Psoas muscle (tissue), 8 donors: Measurements from ENCODE around the gene DAND5. TPM values are rescaled to one million over a fixed set of nuclear protein-coding genes. Genes with fewer than 3 reads are reported as not detected.
"Not testable (repeated sequence)": the region's sequence is repeated elsewhere in the genome, so short reads cannot be mapped to it uniquely, and the experiment has no call there.

Experiments used
- ATAC-seq, 4 donors: fragments of 200-7000 bp; cut with Tn5 transposase; one replicate each; pipeline ENCODE4 v1.9.1; 2020; ENCODE audit warnings: moderate library complexity in 3 of 4, mild to moderate bottlenecking in 2 of 4
- DNase-seq, 2 donors: peaks; one replicate each; pipeline ENCODE4 v3.0.0-alpha.2; 2020
- H3K27ac ChIP-seq: fragments of 200-600 bp; one replicate; pipeline ENCODE4 v1.8.0; 2022
- H3K27me3 ChIP-seq, 3 donors: fragments of 200-600 bp in 1 of 3; one replicate each; pipeline versions ENCODE4 v1.6.1 to v1.8.0; 2013 to 2022; ENCODE audit warnings: low read length in 2 of 3, mild to moderate bottlenecking in 2 of 3, moderate library complexity in 1 of 3; ENCODE audit not compliant: insufficient read depth in 3 of 3
- H3K36me3 ChIP-seq, 2 donors: fragments of 200-600 bp in 1 of 2; one replicate each; pipeline versions ENCODE4 v1.6.1 to v1.8.0; 2013 to 2022; ENCODE audit warnings: low read depth in 1 of 2, mild to moderate bottlenecking in 1 of 2, moderate library complexity in 1 of 2; ENCODE audit not compliant: insufficient read depth in 1 of 2
- H3K4me1 ChIP-seq: fragments of 200-600 bp; one replicate; pipeline ENCODE4 v1.8.0; 2022
- H3K4me3 ChIP-seq: fragments of 200-600 bp; one replicate; pipeline ENCODE4 v1.8.0; 2022; ENCODE audit warnings: mild to moderate bottlenecking
- H3K9me3 ChIP-seq: fragments of 200-600 bp; one replicate; pipeline ENCODE4 v1.8.0; 2022
- WGBS, 3 donors: extraction: QIAGEN DNeasy Blood & Tissue Kit; methylation state at CpG; one replicate each; pipeline versions ENCODE4 v1.1.6 to v1.1.7; 2013; 5-methylcytosine and 5-hydroxymethylcytosine counted together
- intact Hi-C, 2 donors: fragments of 100-400 bp; cut with DNase I; formaldehyde crosslinking; loops; one replicate each; pipeline versions ENCODE4 v1.11.0 to v1.14.2; 2022
- polyA plus RNA-seq, 3 donors: library from polyadenylated mRNA; stranded (reverse); fragments of 200-250 nt; gene quantifications; one replicate each; pipeline ENCODE4 v1.2.3, GENCODE V29; 2013
- total RNA-seq, 4 donors: library from RNA; stranded (reverse); fragmentation: NEBNext Ultra II Directional in 2 of 4; extraction: Animal tissue kit (Norgen Biotek cat#: 25700) in 2 of 4; gene quantifications; one replicate each; pipeline versions ENCODE4 v1.2.1 to v1.2.4, GENCODE V29; 2021 to 2023
- TF ChIP-seq, protein P1 (sequence below): fragments of 200-600 bp; IDR thresholded peaks from one replicate; pipeline ENCODE4 v1.8.0; 2022; ENCODE audit warnings: antibody characterized with exemption
- donor health status: healthy with polysubstance abuse.
- donor health status: DM: no; HTN: no; CAD: no; lungs with moderate emphysema.
- donor health status: Bipolar disorder and iron deficiency.
- donor health status: healthy.
- donor health status: DM: yes; HTN: yes; CAD: no.
- donor health status: DM: no; HTN: no; CAD: no.
- donor health status: DM: no; HTN: no; CAD: no.
- donor health status: DM: yes; HTN: yes; CAD: no.

DAND5 gene
- total and polyA plus RNA-seq, 7 donors, result 0.26 TPM; not detected in 6

DNA sequence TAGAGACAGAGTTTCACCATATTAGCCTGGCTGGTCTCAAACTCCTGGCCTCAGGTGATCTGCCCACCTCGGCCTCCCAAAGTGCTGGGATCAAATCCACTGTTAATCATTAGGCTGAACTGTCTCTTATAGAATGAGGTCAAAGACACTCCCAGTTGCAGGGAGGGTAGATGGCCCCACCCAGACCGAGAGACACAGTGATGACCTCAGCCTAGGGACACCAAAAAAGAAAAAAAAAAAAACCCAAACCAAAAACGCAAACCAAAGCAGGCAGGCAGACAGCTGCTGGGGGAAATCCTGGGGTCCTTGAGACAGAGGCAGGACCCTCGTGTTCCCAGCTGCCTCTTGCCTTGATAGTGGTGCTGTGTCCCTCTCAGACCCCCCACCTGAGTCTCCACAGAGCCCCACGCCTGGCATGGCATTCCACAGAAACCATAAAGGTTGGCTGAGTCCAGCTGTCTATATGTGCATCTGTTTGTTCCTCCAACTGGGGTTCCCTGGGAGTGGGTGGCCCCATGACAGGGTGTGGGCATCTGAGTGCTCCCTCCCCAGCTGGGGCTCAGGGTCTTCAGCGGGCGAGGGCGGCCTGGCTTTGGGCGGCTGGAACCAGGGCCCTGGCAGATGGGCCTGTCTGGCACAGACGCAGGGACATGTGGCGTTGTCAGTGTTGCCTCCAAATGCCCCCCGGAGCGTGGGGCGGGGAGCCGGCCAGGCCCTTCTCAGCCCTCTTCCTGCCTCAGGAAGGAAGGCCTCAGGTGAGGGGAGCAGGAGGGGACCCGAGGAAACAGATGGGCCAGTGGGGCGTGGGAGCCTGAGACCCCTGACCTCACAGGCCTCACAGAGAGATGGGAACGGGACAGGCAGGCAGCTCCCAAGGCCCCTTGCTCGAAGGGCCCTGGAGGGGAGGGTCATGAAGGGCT is 5.2 kb downstream of the DAND5 start:
- 52 to 72% (median 53%) methylated on average over 17 to 19 of the region's 19 CpGs for WGBS, 3 donors
- H3K27ac ChIP-seq, result no peak overlapping the region
- no peak for DNase-seq
- intact Hi-C loops, result loop anchor here in 1 of 2 donors (5.0 kb wide), 1 partner anchor 618 kb away; no protein-coding TSS in a partner anchor
- no peaks in the 10 kb centered on the region for H3K4me1 ChIP-seq
- TF ChIP-seq, protein P1, sequence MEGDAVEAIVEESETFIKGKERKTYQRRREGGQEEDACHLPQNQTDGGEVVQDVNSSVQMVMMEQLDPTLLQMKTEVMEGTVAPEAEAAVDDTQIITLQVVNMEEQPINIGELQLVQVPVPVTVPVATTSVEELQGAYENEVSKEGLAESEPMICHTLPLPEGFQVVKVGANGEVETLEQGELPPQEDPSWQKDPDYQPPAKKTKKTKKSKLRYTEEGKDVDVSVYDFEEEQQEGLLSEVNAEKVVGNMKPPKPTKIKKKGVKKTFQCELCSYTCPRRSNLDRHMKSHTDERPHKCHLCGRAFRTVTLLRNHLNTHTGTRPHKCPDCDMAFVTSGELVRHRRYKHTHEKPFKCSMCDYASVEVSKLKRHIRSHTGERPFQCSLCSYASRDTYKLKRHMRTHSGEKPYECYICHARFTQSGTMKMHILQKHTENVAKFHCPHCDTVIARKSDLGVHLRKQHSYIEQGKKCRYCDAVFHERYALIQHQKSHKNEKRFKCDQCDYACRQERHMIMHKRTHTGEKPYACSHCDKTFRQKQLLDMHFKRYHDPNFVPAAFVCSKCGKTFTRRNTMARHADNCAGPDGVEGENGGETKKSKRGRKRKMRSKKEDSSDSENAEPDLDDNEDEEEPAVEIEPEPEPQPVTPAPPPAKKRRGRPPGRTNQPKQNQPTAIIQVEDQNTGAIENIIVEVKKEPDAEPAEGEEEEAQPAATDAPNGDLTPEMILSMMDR, result no peak
- no peaks in the 10 kb centered on the region for H3K36me3 ChIP-seq
- no peaks in the 10 kb centered on the region for H3K27me3 ChIP-seq
- H3K9me3 ChIP-seq, result no peaks in the 10 kb centered on the region
- H3K4me3 ChIP-seq, result no peak overlapping the region
- no peak for ATAC-seq

DNA sequence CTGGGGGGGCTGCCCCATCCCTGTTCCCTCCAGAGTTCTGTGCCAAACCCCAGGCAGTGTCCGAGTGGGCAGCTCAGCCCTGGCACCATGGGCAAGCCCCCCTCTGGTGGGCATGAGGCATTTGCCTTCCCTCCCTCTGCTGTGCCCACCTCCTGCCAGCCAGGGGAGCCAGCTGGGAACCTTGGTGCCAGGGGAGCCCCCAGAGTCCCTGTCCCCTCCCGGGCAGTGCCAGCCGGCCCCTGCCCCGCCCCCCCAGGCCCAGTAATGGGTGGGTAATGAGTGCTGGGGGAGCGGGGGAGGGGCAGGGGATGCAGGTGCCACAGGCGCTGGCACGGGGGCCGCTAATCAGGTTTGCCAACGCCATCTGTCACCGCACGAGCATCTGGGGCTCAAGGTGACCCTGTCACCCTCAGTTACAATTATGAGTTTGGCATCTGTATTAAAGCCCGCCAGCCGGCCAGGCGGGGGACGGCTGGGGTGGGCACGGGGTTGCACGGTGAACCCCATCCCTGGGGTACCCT is 5.9 kb downstream of the DAND5 start:
- intact Hi-C loops, result loop anchor here in 1 of 2 donors (5.0 kb wide), 1 partner anchor 617 kb away; no protein-coding TSS in a partner anchor
- no peak overlapping the region for H3K27ac ChIP-seq

GRCh38 chr19:12976109-12976508 is 6.7 kb downstream of the DAND5 start:
- WGBS, 3 donors, result 87 to 95% (median 89%) methylated on average over 7 of the region's 7 CpGs

More for the DNA sequence above, 5.9 kb downstream of the DAND5 start:
- Histone ChIP-seq H3K4me3 (no peak overlapping the region), H3K9me3 (no peaks in the 10 kb centered on the region), H3K27me3 (no peaks in the 10 kb centered on the region), H3K36me3 (no peaks in the 10 kb centered on the region), H3K4me1 (no peaks in the 10 kb centered on the region)
- no peak for ATAC-seq
- WGBS, 3 donors, result 41 to 51% (median 42%) methylated on average over 14 to 17 of the region's 17 CpGs
- no peak for DNase-seq
- TF ChIP-seq, protein P1, result no peak

DNA sequence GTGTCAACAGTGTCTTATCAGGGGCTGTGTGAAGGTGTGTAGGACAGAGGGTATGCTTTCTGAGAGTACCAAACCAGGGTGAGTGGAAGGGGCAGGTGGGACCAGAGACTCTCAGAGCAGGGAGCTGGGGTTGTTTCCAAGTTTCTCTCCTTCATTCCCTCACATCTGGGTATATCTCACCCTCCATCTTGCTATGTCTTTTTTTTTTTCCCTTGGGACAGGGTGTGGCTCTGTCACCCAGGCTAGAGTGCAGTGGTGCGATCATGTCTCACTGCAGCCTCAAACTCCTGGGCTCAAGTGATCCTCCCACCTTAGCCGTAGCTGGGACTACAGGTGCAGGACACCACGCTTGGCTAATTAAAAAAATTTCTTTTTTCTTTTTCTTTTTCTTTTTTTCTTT is 10.6 kb downstream of the DAND5 start:
- ATAC-seq (no peak), DNase-seq (no peak)
- intact Hi-C loops, result loop anchor here (2.0 to 5.0 kb wide), 4 partner anchors 113 to 612 kb away; no protein-coding TSS in a partner anchor
- no peak overlapping the region for H3K4me3 ChIP-seq
- TF ChIP-seq, protein P1, result no peak
- H3K9me3 ChIP-seq, result no peaks in the 10 kb centered on the region
- peaks cover 5% of the 10 kb centered on the region for H3K4me1 ChIP-seq
- H3K27ac ChIP-seq, result no peak overlapping the region
- H3K36me3 ChIP-seq, result no peaks in the 10 kb centered on the region
- 93 to 100% (median 100%) methylated on average over 3 of the region's 3 CpGs for WGBS, 3 donors
- H3K27me3 ChIP-seq, result no peaks in the 10 kb centered on the region

More at GRCh38 chr19:12976109-12976508, 6.7 kb downstream of the DAND5 start:
- intact Hi-C loops, result loop anchor here in 1 of 2 donors (5.0 kb wide), 1 partner anchor 616 kb away; no protein-coding TSS in a partner anchor
- H3K4me1 ChIP-seq, H3K9me3 ChIP-seq, H3K36me3 ChIP-seq, H3K27ac ChIP-seq, H3K27me3 ChIP-seq, H3K4me3 ChIP-seq, ATAC-seq, DNase-seq: not testable (repeated sequence)

DNA sequence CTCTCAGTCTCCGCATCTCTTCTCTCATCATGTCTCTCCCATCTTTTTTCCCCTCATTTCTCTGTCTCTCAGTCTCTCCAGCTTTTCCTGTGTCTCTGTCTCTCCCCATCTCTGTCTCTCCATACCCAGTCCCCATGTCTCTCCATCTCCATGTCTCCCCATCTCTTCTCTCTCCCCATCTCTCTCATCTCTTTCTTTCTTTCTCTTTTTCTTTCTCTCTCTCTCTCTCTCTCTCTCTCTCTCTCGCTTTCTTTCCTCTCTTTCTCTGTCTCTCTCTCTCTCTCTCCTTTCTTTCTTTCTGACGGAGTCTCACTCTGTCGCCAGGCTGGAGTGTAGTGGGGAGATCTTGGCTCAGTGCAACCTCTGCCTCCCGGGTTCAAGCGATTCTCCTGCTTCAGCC is 13.3 kb downstream of the DAND5 start:
- Histone ChIP-seq H3K27me3 (no peaks in the 10 kb centered on the region), H3K4me1 (peaks cover 16% of the 10 kb centered on the region), H3K4me3 (no peak overlapping the region), H3K9me3 (no peaks in the 10 kb centered on the region), H3K36me3 (no peaks in the 10 kb centered on the region), H3K27ac (no peak overlapping the region)
- intact Hi-C loops, result no loop called here
- 91 to 95% (median 94%) methylated on average over 6 of the region's 6 CpGs for WGBS, 3 donors
- TF ChIP-seq, protein P1, result no peak
- DNase-seq (no peak), ATAC-seq (no peak)
